Parathyroid adenoma (tissue), 2 donors: ENCODE data around the gene TMEM221.

Source experiments
- H2AFZ ChIP-seq: fragments of 300-600 bp; sonication (generic); one replicate; pipeline ENCODE4 v1.7.0; 2017; ENCODE audit warnings: antibody characterized with exemption, mild to moderate bottlenecking
- H3K27ac ChIP-seq: fragments of 300-600 bp; sonication (generic); one replicate; pipeline ENCODE4 v1.7.0; 2017
- H3K27me3 ChIP-seq: fragments of 300-600 bp; sonication (generic); one replicate; pipeline ENCODE4 v1.7.0; 2017; ENCODE audit warnings: low read length; ENCODE audit not compliant: control insufficient read depth, insufficient read depth
- H3K36me3 ChIP-seq: fragments of 300-600 bp; sonication (generic); one replicate; pipeline ENCODE4 v1.7.0; 2017; ENCODE audit warnings: low read length; ENCODE audit not compliant: control insufficient read depth, insufficient read depth
- H3K4me1 ChIP-seq: fragments of 300-600 bp; sonication (generic); one replicate; pipeline ENCODE4 v1.7.0; 2017; ENCODE audit warnings: control low read depth
- H3K4me2 ChIP-seq: fragments of 300-600 bp; sonication (generic); one replicate; pipeline ENCODE4 v1.7.0; 2017; ENCODE audit warnings: low read length
- H3K4me3 ChIP-seq: fragments of 300-600 bp; sonication (generic); one replicate; pipeline ENCODE4 v1.7.0; 2017; ENCODE audit warnings: low read depth, low read length
- H3K79me2 ChIP-seq: fragments of 300-600 bp; sonication (generic); one replicate; pipeline ENCODE4 v1.7.0; 2017; ENCODE audit warnings: control low read depth
- H3K9ac ChIP-seq: fragments of 300-600 bp; sonication (generic); one replicate; pipeline ENCODE4 v1.7.0; 2017; ENCODE audit warnings: mild to moderate bottlenecking
- H3K9me3 ChIP-seq: fragments of 300-600 bp; sonication (generic); one replicate; pipeline ENCODE4 v1.7.0; 2017; ENCODE audit warnings: low read length; ENCODE audit not compliant: control insufficient read depth
- TF ChIP-seq, protein P1 (sequence below): fragments of 300-600 bp; sonication (generic); IDR thresholded peaks from one replicate; pipeline ENCODE4 v1.7.0; 2017; ENCODE audit warnings: antibody characterized with exemption, mild to moderate bottlenecking
- donor health status: primary hyperparathyroidism.

Gene TMEM221

DNA sequence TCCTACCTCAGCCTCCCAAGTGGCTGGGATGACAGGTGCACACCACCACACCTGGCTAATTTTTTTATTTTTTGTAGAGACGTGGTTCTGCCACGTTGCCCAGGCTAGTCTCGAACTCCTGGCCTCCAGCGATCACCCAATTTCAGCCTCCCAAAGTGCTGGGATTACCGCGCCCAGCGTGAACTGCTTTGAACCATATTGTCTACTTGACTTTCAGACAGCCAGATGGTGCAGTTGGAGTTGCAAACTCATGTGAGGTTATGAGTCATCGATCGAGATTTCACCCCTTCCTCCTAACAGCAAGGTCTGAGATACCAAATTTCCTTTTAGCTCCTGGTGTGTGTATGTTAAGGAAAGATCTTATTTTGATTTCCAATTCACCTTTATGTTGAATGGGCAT lies 24.6 kb upstream of the TMEM221 start:
- no peak overlapping the region for H3K9ac ChIP-seq
- H3K4me2 ChIP-seq = no peak overlapping the region
- H2AFZ ChIP-seq = no peak overlapping the region
- no peak overlapping the region for H3K27ac ChIP-seq
- TF ChIP-seq, protein P1, sequence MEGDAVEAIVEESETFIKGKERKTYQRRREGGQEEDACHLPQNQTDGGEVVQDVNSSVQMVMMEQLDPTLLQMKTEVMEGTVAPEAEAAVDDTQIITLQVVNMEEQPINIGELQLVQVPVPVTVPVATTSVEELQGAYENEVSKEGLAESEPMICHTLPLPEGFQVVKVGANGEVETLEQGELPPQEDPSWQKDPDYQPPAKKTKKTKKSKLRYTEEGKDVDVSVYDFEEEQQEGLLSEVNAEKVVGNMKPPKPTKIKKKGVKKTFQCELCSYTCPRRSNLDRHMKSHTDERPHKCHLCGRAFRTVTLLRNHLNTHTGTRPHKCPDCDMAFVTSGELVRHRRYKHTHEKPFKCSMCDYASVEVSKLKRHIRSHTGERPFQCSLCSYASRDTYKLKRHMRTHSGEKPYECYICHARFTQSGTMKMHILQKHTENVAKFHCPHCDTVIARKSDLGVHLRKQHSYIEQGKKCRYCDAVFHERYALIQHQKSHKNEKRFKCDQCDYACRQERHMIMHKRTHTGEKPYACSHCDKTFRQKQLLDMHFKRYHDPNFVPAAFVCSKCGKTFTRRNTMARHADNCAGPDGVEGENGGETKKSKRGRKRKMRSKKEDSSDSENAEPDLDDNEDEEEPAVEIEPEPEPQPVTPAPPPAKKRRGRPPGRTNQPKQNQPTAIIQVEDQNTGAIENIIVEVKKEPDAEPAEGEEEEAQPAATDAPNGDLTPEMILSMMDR = no peak
- no peaks in the 10 kb centered on the region for H3K27me3 ChIP-seq
- peaks cover 20% of the 10 kb centered on the region for H3K4me1 ChIP-seq
- H3K79me2 ChIP-seq = peaks cover 26% of the 10 kb centered on the region
- no peaks in the 10 kb centered on the region for H3K36me3 ChIP-seq
- no peak overlapping the region for H3K4me3 ChIP-seq
- H3K9me3 ChIP-seq = no peaks in the 10 kb centered on the region

DNA sequence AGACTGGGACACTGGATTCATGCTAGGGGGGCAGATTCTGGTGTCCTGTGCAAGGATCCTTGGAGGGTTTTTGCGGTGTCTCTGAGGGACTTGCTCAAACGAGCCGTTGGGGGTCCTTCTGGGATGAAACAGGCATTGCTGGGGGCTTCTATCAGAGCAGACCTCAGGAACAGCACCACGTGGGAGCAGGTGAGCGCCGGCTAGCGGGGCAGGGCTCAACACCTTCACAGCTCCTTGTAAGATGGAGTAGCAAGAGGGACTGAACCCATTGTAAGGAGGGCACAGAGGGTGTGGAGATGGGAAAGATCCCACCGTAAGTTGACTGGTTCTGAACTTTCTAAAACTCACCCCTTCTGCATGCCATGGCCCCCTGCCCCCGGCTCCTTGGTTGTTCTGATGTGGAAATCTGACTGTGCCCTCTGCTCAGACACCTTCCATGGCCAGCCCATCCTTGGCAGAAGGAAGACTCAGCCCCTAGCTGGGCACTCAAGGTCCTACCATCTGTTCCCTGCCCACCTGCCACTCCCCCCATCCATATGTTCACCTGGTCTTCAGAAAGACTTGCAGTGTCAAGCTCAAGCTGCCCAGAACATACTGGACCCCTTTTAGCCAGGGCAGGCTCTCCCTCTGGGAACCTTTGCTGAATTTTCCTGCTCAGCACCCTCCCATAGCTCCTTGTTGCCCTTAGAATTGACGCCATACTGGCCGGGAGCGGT lies 23.1 kb upstream of the TMEM221 start:
- no peak overlapping the region for H3K27ac ChIP-seq
- H3K4me1 ChIP-seq = peaks cover 20% of the 10 kb centered on the region
- TF ChIP-seq, protein P1 = no peak

DNA sequence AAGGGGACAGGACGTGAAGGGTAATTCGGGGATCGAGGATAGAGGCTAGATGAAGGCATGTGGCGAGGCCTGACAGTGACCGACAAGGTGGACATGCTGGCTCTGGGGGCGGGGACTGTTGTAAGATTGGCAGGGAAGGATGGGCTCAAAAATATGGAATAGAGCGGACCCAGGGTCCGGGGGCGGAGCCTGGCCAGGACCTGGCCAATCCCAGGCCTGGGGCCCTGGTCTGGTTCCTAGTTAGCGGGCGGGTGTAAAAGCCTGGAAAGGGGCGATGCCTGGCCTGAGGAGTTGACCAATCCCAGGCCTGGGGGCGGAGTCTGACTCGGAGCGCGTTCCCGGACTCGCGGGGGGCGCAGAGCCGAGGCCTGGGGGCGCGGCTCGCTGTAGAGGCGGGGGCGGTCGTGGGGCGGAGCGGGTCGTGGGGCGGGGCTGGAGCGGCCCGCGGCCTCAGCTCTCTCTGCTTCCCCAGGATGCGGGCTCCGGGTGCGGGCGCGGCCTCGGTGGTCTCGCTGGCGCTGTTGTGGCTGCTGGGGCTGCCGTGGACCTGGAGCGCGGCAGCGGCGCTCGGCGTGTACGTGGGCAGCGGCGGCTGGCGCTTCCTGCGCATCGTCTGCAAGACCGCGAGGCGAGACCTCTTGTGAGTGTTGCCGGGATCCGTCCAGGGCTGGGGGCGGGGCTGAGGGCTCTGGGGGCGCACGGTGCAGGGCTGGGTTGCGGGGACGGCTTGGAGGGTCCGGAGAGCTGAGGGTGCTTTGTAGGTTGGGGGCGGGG lies 21.8 kb upstream of the TMEM221 start, which contains the start of gene SLC27A1:
TSS of gene SLC27A1 (plus strand) at position 457 of the 774 bp plus-strand sequence. CDS start at position 474, 17 bp downstream.
- Histone ChIP-seq H3K79me2 (peaks cover 26% of the 10 kb centered on the region), H3K4me2 (peak within 1 kb of the TSS; percentile 89), H3K9ac (peak within 1 kb of the TSS; percentile 69), H3K4me3 (peak within 1 kb of the TSS; percentile 81), H3K27me3 (no peaks in the 10 kb centered on the region), H3K27ac (peak within 1 kb of the TSS; percentile 91), H3K36me3 (no peaks in the 10 kb centered on the region), H3K4me1 (peaks cover 15% of the 10 kb centered on the region), H3K9me3 (no peaks in the 10 kb centered on the region), H2AFZ (peak within 1 kb of the TSS; percentile 73)
- TF ChIP-seq, protein P1 = no peak

More for the DNA sequence above, 23.1 kb upstream of the TMEM221 start:
- Histone ChIP-seq H3K4me3 (peak overlapping the region; percentile 81), H3K79me2 (peaks cover 26% of the 10 kb centered on the region), H3K9ac (no peak overlapping the region), H2AFZ (peak overlapping the region; percentile 73), H3K9me3 (no peaks in the 10 kb centered on the region), H3K4me2 (peak overlapping the region; percentile 89), H3K36me3 (no peaks in the 10 kb centered on the region), H3K27me3 (no peaks in the 10 kb centered on the region)

DNA sequence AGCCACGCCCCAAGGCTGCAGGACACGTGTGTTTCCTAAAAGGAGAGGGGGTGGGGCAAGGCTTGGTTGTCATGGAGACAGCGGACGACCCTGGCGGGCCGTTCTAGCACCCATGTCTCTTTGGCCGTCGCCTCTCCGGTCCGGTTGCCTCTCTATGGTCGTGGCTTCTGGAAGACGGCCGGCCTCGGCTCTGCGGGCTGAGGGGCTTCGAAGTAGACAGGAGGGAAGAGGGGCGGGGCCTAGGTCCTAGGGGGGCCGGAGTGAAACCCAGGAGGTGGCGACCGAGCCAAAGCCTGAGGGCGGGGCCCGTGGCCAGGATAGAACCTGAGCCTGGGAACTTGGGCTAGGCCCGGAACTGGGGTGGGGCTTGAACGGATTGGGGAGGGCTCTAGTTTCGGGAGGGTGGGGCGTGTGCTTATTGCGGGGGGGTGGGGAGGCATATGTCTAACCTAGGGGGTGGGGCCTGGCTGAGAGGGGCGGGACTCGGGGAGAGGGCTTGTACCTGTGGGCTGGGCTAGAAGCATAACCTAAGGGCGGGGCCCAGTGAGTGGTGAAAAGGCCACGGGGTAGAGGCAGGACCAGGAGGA lies 21.1 kb upstream of the TMEM221 start:
- peaks cover 23% of the 10 kb centered on the region for H3K79me2 ChIP-seq
- peak overlapping the region; percentile 91 for H3K27ac ChIP-seq
- no peak overlapping the region for H3K9ac ChIP-seq
- no peaks in the 10 kb centered on the region for H3K36me3 ChIP-seq
- H3K4me3 ChIP-seq = peak overlapping the region; percentile 81
- H3K4me1 ChIP-seq = peaks cover 12% of the 10 kb centered on the region
- no peaks in the 10 kb centered on the region for H3K27me3 ChIP-seq
- H3K4me2 ChIP-seq = peak overlapping the region; percentile 89
- H3K9me3 ChIP-seq = no peaks in the 10 kb centered on the region
- peak overlapping the region; percentile 73 for H2AFZ ChIP-seq
- TF ChIP-seq, protein P1 = no peak
